ENCODE data around the gene RHBDL1. TPM values are rescaled to one million over a fixed set of nuclear protein-coding genes. Genes with fewer than 3 reads are reported as not detected.
A peak's percentile ranks its signal among the peaks of the same experiment; 100 is the strongest.

The RHBDL1 gene
- total RNA-seq, 5 donors from 2014 or later (not counting 1 experiment from before 2014, with no cell fraction given), result 2.0 to 3.6 (median 2.5) TPM

DNA sequence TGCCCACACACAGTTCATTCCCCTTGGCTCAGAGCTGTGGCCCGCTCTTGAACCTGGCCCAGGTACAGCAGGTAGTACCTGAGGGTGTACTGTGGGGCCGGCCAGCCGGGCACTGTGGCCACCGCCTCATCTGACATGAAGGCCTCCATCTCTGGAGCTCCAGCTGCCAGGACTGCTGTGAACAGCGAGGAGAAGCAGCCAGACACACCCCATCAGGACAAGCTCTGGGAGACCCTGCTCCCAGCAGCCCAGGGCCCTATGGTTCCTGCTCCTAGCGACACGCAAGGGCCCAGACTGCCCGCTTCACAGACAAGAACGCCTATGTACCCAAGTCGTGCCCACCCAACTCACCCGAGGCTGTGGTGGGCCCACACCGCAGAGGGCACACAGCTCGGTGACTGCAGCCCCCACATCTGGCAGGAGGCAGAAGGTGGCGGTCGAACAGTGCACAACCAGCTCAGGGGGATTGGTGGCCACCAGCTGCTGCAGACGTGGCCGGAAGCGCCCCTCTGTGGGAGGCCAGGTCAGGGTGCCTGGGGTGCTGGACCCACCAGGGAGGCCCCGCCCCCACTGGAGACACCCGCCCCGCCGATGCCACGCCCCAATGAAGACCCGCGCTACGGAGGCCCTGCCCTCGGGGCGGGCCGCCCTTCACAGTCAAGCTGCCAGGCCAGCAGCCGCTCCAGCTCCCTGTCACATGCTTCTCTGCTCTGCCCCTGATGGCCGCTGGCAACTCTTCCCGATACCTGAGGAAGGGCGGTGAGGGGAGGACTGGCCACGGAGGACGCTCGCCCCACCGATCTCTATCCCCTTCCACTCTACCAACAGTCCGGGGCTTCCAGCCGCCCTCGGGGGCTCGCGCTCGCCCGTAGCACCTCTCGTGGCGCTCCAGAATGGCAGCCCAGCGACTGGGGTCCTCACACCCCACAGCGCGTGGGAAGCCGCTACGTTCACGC is 3.7 kb downstream of the RHBDL1 start:
- 28% methylated on average over 46 of the region's 52 CpGs for WGBS (ENCODE audit: insufficient coverage)
- DNase-seq (peak in 20 of 35 experiments; percentile 24 to 51 (median 35)), ATAC-seq (replicated peaks in 1 of 4) (peak in 3 of 4 experiments; percentile 3 to 14 (median 4))
- Mint-ChIP-seq H3K36me3 (peaks cover 4% of the 10 kb centered on the region), H3K4me3 (peak overlapping the region; percentile 72 to 79 (median 77)), H3K27ac (peak overlapping the region; percentile 74), H3K4me1 (peaks cover 12 to 44% (median 43%) of the 10 kb centered on the region in 3 donors), H3K9me3 (no peaks in the 10 kb centered on the region), H3K27me3 (peaks cover 0 to 6% of the 10 kb centered on the region in 2 donors)
- ChIA-PET CTCF (interaction anchor here in 1 of 2 donors (0.6 kb wide), 1 partner anchor 96 kb away, joined by 4 read pairs; no protein-coding TSS in a partner anchor), POLR2A (interaction anchor here (0.5 to 0.6 kb wide), 2 partner anchors 10 to 294 kb away, joined by 4 to 5 read pairs; no protein-coding TSS in a partner anchor)
- peaks cover 5 to 20% of the 10 kb centered on the region in 2 donors for H3K36me3 ChIP-seq (ENCODE audit: control insufficient read depth in 2 of 2, extremely low read depth in 1 of 2, insufficient read depth in 1 of 2, low read length in 1 of 2)
- peaks cover 0 to 73% of the 10 kb centered on the region in 2 experiments for H3K4me1 ChIP-seq (ENCODE audit: control insufficient read depth in 1 of 2, extremely low read depth in 1 of 2, insufficient read depth in 2 of 2, low read length in 2 of 2)
- H3K9me3 ChIP-seq, result no peaks in the 10 kb centered on the region
- H3K27me3 ChIP-seq (replicated peaks in 1 of 2; ENCODE audit: control insufficient read depth in 2 of 2, extremely low read depth in 1 of 2, insufficient read depth in 2 of 2, low read length in 1 of 2), result peaks cover 0 to 25% of the 10 kb centered on the region in 2 experiments
- H3K27ac ChIP-seq (ENCODE audit: low read length), result peak overlapping the region; percentile 41
- H3K4me3 ChIP-seq (ENCODE audit: control insufficient read depth in 1 of 2, extremely low read depth in 1 of 2, low read length in 1 of 2), result peak overlapping the region; percentile 49 to 53

GRCh38 chr16:679814-680624 is 4.5 kb downstream of the RHBDL1 start, which contains the start of gene STUB1:
Gene STUB1, plus strand, starts transcription at chr16:680410. Its CDS starts 116 bp downstream, at chr16:680526.
- peak within 1 kb of the TSS; percentile 79 to 90 for H3K27ac Mint-ChIP-seq
- DNase-seq (peak; percentile 55 to 93 (median 76)), ATAC-seq (replicated peaks in 1 of 4) (peak; percentile 57 to 69 (median 60))
- H3K27ac ChIP-seq (ENCODE audit: low read length), result peak within 1 kb of the TSS; percentile 69
- H3K27me3 Mint-ChIP-seq, result peaks cover 0 to 4% of the 10 kb centered on the region in 2 donors
- H3K9me3 Mint-ChIP-seq, result no peaks in the 10 kb centered on the region
- H3K4me3 Mint-ChIP-seq, result peak within 1 kb of the TSS; percentile 77 to 82 (median 81)
- no peaks in the 10 kb centered on the region for H3K9me3 ChIP-seq
- peak within 1 kb of the TSS; percentile 58 to 80 for H3K4me3 ChIP-seq (ENCODE audit: control insufficient read depth in 1 of 2, extremely low read depth in 1 of 2, low read length in 1 of 2)
- H3K27me3 ChIP-seq (replicated peaks in 1 of 2; ENCODE audit: control insufficient read depth in 2 of 2, extremely low read depth in 1 of 2, insufficient read depth in 2 of 2, low read length in 1 of 2), result peaks cover 0 to 19% of the 10 kb centered on the region in 2 experiments
- H3K4me1 ChIP-seq (ENCODE audit: control insufficient read depth in 1 of 2, extremely low read depth in 1 of 2, insufficient read depth in 2 of 2, low read length in 2 of 2), result peaks cover 2 to 75% of the 10 kb centered on the region in 2 experiments
- peaks cover 12 to 45% (median 42%) of the 10 kb centered on the region in 3 donors for H3K4me1 Mint-ChIP-seq
- WGBS (ENCODE audit: insufficient coverage), result 0% methylated on average over 78 of the region's 91 CpGs
- POLR2A ChIA-PET, result interaction anchor here in 1 of 2 donors (0.5 kb wide), 1 partner anchor 11 kb away, joined by 5 read pairs; no protein-coding TSS in a partner anchor
- CTCF ChIA-PET, result interaction anchor here in 1 of 2 donors (0.6 kb wide), 1 partner anchor 700 kb away, joined by 5 read pairs; no protein-coding TSS in a partner anchor
- peaks cover 5 to 20% of the 10 kb centered on the region in 2 donors for H3K36me3 ChIP-seq (ENCODE audit: control insufficient read depth in 2 of 2, extremely low read depth in 1 of 2, insufficient read depth in 1 of 2, low read length in 1 of 2)
- H3K36me3 Mint-ChIP-seq, result peaks cover 4% of the 10 kb centered on the region

GRCh38 chr16:680625-680945 is 5.1 kb downstream of the RHBDL1 start:
- peak overlapping the region; percentile 35 for H3K27ac ChIP-seq (ENCODE audit: low read length)
- Mint-ChIP-seq H3K27me3 (no peaks in the 10 kb centered on the region), H3K36me3 (peaks cover 4% of the 10 kb centered on the region), H3K27ac (peak overlapping the region; percentile 16 to 39), H3K4me3 (peak overlapping the region; percentile 68 to 77 (median 71)), H3K4me1 (peaks cover 12 to 42% (median 40%) of the 10 kb centered on the region in 3 donors), H3K9me3 (no peaks in the 10 kb centered on the region)
- DNase-seq (no peak), ATAC-seq (replicated peaks in 1 of 4) (no peak)
- peaks cover 2 to 76% of the 10 kb centered on the region in 2 experiments for H3K4me1 ChIP-seq (ENCODE audit: control insufficient read depth in 1 of 2, extremely low read depth in 1 of 2, insufficient read depth in 2 of 2, low read length in 2 of 2)
- H3K9me3 ChIP-seq, result no peaks in the 10 kb centered on the region
- peaks cover 5 to 20% of the 10 kb centered on the region in 2 donors for H3K36me3 ChIP-seq (ENCODE audit: control insufficient read depth in 2 of 2, extremely low read depth in 1 of 2, insufficient read depth in 1 of 2, low read length in 1 of 2)
- peak overlapping the region; percentile 58 to 80 for H3K4me3 ChIP-seq (ENCODE audit: control insufficient read depth in 1 of 2, extremely low read depth in 1 of 2, low read length in 1 of 2)
- ChIA-PET POLR2A (interaction anchor here in 1 of 2 donors (0.6 kb wide), 1 partner anchor 17 kb away, joined by 3 read pairs; no protein-coding TSS in a partner anchor), CTCF (interaction anchor here in 1 of 2 donors (0.6 kb wide), 1 partner anchor 700 kb away, joined by 5 read pairs; no protein-coding TSS in a partner anchor)
- under 1% methylated on average over 37 of the region's 38 CpGs for WGBS (ENCODE audit: insufficient coverage)
- H3K27me3 ChIP-seq (replicated peaks in 1 of 2; ENCODE audit: control insufficient read depth in 2 of 2, extremely low read depth in 1 of 2, insufficient read depth in 2 of 2, low read length in 1 of 2), result peaks cover 0 to 15% of the 10 kb centered on the region in 2 experiments

GRCh38 chr16:680967-681745 is 5.7 kb downstream of the RHBDL1 start:
- peak overlapping the region; percentile 57 to 69 for H3K27ac Mint-ChIP-seq
- ChIA-PET CTCF (interaction anchor here in 1 of 2 donors (0.6 kb wide), 1 partner anchor 699 kb away, joined by 5 read pairs; no protein-coding TSS in a partner anchor), POLR2A (interaction anchor here in 1 of 2 donors (0.6 kb wide), 1 partner anchor 18 kb away, joined by 3 read pairs; no protein-coding TSS in a partner anchor)
- WGBS (ENCODE audit: insufficient coverage), result 44% methylated on average over 34 of the region's 44 CpGs
- Histone ChIP-seq H3K4me1 (ENCODE audit: control insufficient read depth in 1 of 2, extremely low read depth in 1 of 2, insufficient read depth in 2 of 2, low read length in 2 of 2) (peaks cover 2 to 76% of the 10 kb centered on the region in 2 experiments), H3K4me3 (ENCODE audit: control insufficient read depth in 1 of 2, extremely low read depth in 1 of 2, low read length in 1 of 2) (peak overlapping the region; percentile 58 to 80), H3K27me3 (replicated peaks in 1 of 2; ENCODE audit: control insufficient read depth in 2 of 2, extremely low read depth in 1 of 2, insufficient read depth in 2 of 2, low read length in 1 of 2) (peaks cover 0 to 14% of the 10 kb centered on the region in 2 experiments), H3K36me3 (ENCODE audit: control insufficient read depth in 2 of 2, extremely low read depth in 1 of 2, insufficient read depth in 1 of 2, low read length in 1 of 2) (peaks cover 5 to 20% of the 10 kb centered on the region in 2 donors), H3K27ac (ENCODE audit: low read length) (peak overlapping the region; percentile 35), H3K9me3 (no peaks in the 10 kb centered on the region)
- no peaks in the 10 kb centered on the region for H3K9me3 Mint-ChIP-seq
- H3K27me3 Mint-ChIP-seq, result no peaks in the 10 kb centered on the region
- H3K36me3 Mint-ChIP-seq, result peaks cover 4% of the 10 kb centered on the region
- DNase-seq (peak in 1 of 35 experiments; percentile 34), ATAC-seq (replicated peaks in 1 of 4) (no peak)
- peaks cover 15 to 47% (median 41%) of the 10 kb centered on the region in 3 donors for H3K4me1 Mint-ChIP-seq
- peak overlapping the region; percentile 68 to 77 (median 71) for H3K4me3 Mint-ChIP-seq

DNA sequence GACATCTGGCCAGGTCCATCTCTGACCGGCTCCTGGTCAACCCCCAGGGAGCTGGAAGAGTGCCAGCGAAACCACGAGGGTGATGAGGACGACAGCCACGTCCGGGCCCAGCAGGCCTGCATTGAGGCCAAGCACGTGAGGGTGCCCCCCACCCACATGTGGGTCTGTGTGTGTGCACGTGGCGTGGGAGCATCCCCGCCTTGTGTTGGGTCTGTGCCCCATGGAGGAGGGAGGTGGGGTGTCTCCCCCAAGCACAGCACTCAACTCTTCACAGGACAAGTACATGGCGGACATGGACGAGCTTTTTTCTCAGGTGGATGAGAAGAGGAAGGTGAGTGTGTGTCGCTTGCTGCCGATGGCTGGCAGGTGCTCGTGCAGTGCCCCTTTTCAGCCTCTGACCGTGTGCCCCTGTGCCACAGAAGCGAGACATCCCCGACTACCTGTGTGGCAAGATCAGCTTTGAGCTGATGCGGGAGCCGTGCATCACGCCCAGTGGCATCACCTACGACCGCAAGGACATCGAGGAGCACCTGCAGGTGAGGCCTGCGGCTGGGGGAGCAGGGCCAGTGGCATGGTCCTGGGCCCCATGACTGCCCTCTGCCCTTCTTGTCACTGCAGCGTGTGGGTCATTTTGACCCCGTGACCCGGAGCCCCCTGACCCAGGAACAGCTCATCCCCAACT is 6.4 kb downstream of the RHBDL1 start:
- H3K4me1 Mint-ChIP-seq, result peaks cover 17 to 45% (median 38%) of the 10 kb centered on the region in 3 donors
- ATAC-seq (replicated peaks in 1 of 4) (no peak), DNase-seq (no peak)
- H3K9me3 ChIP-seq, result no peaks in the 10 kb centered on the region
- H3K36me3 ChIP-seq (ENCODE audit: control insufficient read depth in 2 of 2, extremely low read depth in 1 of 2, insufficient read depth in 1 of 2, low read length in 1 of 2), result peaks cover 5 to 26% of the 10 kb centered on the region in 2 donors
- CTCF ChIA-PET, result no interaction called here
- WGBS (ENCODE audit: insufficient coverage), result 81% methylated on average over 20 of the region's 28 CpGs
- POLR2A ChIA-PET, result no interaction called here
- H3K4me1 ChIP-seq (ENCODE audit: control insufficient read depth in 1 of 2, extremely low read depth in 1 of 2, insufficient read depth in 2 of 2, low read length in 2 of 2), result peaks cover 2 to 73% of the 10 kb centered on the region in 2 experiments
- H3K27ac Mint-ChIP-seq, result peak overlapping the region; percentile 57 to 69
- H3K4me3 Mint-ChIP-seq, result peak overlapping the region; percentile 68 to 77 (median 71)
- no peaks in the 10 kb centered on the region for H3K27me3 Mint-ChIP-seq
- H3K27ac ChIP-seq (ENCODE audit: low read length), result no peak overlapping the region
- no peaks in the 10 kb centered on the region for H3K9me3 Mint-ChIP-seq
- no peak overlapping the region for H3K4me3 ChIP-seq (ENCODE audit: control insufficient read depth in 1 of 2, extremely low read depth in 1 of 2, low read length in 1 of 2)
- peaks cover 4% of the 10 kb centered on the region for H3K36me3 Mint-ChIP-seq
- H3K27me3 ChIP-seq (replicated peaks in 1 of 2; ENCODE audit: control insufficient read depth in 2 of 2, extremely low read depth in 1 of 2, insufficient read depth in 2 of 2, low read length in 1 of 2), result peaks cover 0 to 6% of the 10 kb centered on the region in 2 experiments
